HEK293 (cell line): ENCODE measurements around the gene H2AZ2.

Experiments used
- CTCF ChIA-PET: fragments of 350-600 bp; formaldehyde crosslinking; extraction: SDS; loops from one replicate; lab custom pipeline; 2021; ENCODE audit warnings: antibody characterized with exemption; lab: Yijun Ruan, JAX
- POLR2A ChIA-PET: fragments of 300-600 bp; formaldehyde crosslinking; extraction: SDS; loops from one replicate; lab custom pipeline; 2020; ENCODE audit warnings: antibody characterized with exemption, inconsistent platforms; lab: Yijun Ruan, JAX
- H3K27ac ChIP-seq: fragments of 200-500 bp; sonication (Bioruptor generic); 2 replicates; pipeline ENCODE4 v1.5.1; 2014; ENCODE audit warnings: low read depth, low read length, control low read depth, inconsistent platforms; ENCODE audit errors: extremely low read depth
- H3K36me3 ChIP-seq, 2 experiments: fragments of 200-500 bp in 1 of 2; sonication (Bioruptor generic) in 1 of 2; 1 replicate in 1 of 2; 2 replicates in 1 of 2; pipeline ENCODE4 v1.5.1; 2014 to 2017; ENCODE audit warnings: inconsistent platforms in 2 of 2, low read length in 2 of 2; ENCODE audit not compliant: control insufficient read depth in 2 of 2, insufficient read depth in 1 of 2
- H3K4me1 ChIP-seq: fragments of 200-500 bp; sonication (Bioruptor generic); 2 replicates; pipeline ENCODE4 v1.5.1; 2014; ENCODE audit warnings: mild to moderate bottlenecking, low read length, inconsistent platforms; ENCODE audit not compliant: control insufficient read depth, insufficient read depth
- H3K4me3 ChIP-seq: 2 replicates; pipeline ENCODE4 v1.5.1; 2011; ENCODE audit warnings: low read depth, mild to moderate bottlenecking, control low read depth, low read length, moderate library complexity
- H3K9me3 ChIP-seq: fragments of 200-500 bp; sonication (Bioruptor generic); 2 replicates; pipeline ENCODE4 v1.5.1; 2014; ENCODE audit warnings: low read depth, low read length, inconsistent platforms; ENCODE audit not compliant: control insufficient read depth, insufficient read depth
- BCL11A ChIP-seq: fragments of 450-650 bp; formaldehyde crosslinking; IDR thresholded peaks from 2 replicates; pipeline ENCODE4 v1.5.1; 2016; ENCODE audit warnings: low read depth, missing biosample characterization, missing genetic modification characterization
- GLI4 ChIP-seq: fragments of 450-650 bp; formaldehyde crosslinking; IDR thresholded peaks from 2 replicates; pipeline ENCODE4 v1.5.1; 2016; ENCODE audit warnings: missing biosample characterization, missing genetic modification characterization
- PRDM1 ChIP-seq: fragments of 450-650 bp; formaldehyde crosslinking; IDR thresholded peaks from 2 replicates; pipeline ENCODE4; 2016; ENCODE audit warnings: missing biosample characterization, missing genetic modification characterization
- PRDM4 ChIP-seq: fragments of 450-650 bp; formaldehyde crosslinking; IDR thresholded peaks from 2 replicates; pipeline ENCODE4 v1.5.1; 2017; ENCODE audit warnings: missing biosample characterization, missing genetic modification characterization
- SETDB1 ChIP-seq: IDR thresholded peaks from one replicate; pipeline ENCODE4 v1.6.1; 2017; ENCODE audit warnings: mild to moderate bottlenecking, low read length, moderate library complexity, mixed read lengths; ENCODE audit not compliant: insufficient read length
- SP3 ChIP-seq: fragments of 450-650 bp; formaldehyde crosslinking; IDR thresholded peaks from 2 replicates; pipeline ENCODE4 v1.5.1; 2016; ENCODE audit warnings: missing biosample characterization, missing genetic modification characterization
- WT1 ChIP-seq: fragments of 450-650 bp; formaldehyde crosslinking; IDR thresholded peaks from 2 replicates; pipeline ENCODE4 v1.5.1; 2016; ENCODE audit warnings: missing biosample characterization, missing genetic modification characterization
- ZBTB44 ChIP-seq: fragments of 450-650 bp; IDR thresholded peaks from 2 replicates; pipeline ENCODE4 v1.5.1; 2018; ENCODE audit warnings: missing biosample characterization, mild to moderate bottlenecking, missing genetic modification characterization
- ZFHX2 ChIP-seq: fragments of 450-650 bp; formaldehyde crosslinking; conservative IDR thresholded peaks from 2 replicates; pipeline ENCODE4 v1.5.1; 2016; ENCODE audit warnings: missing biosample characterization, missing genetic modification characterization
- ZNF140 ChIP-seq: fragments of 450-650 bp; formaldehyde crosslinking; IDR thresholded peaks from 2 replicates; pipeline ENCODE4 v1.5.1; 2016; ENCODE audit warnings: missing biosample characterization, missing genetic modification characterization
- ZNF16 ChIP-seq: fragments of 450-650 bp; formaldehyde crosslinking; IDR thresholded peaks from 2 replicates; pipeline ENCODE4 v1.5.1; 2016; ENCODE audit warnings: low read depth, missing biosample characterization, missing genetic modification characterization
- ZNF292 ChIP-seq: fragments of 450-650 bp; formaldehyde crosslinking; IDR thresholded peaks from 2 replicates; pipeline ENCODE4 v1.5.1; 2016; ENCODE audit warnings: low read depth, missing biosample characterization, missing genetic modification characterization, borderline replicate concordance
- ZNF324 ChIP-seq: fragments of 450-650 bp; formaldehyde crosslinking; IDR thresholded peaks from 2 replicates; pipeline ENCODE4 v1.5.1; 2016; ENCODE audit warnings: missing biosample characterization, missing genetic modification characterization
- ZNF335 ChIP-seq: fragments of 450-650 bp; formaldehyde crosslinking; conservative IDR thresholded peaks from 2 replicates; pipeline ENCODE4 v1.5.1; 2016; ENCODE audit warnings: missing biosample characterization, missing genetic modification characterization
- ZNF366 ChIP-seq: fragments of 450-650 bp; formaldehyde crosslinking; conservative IDR thresholded peaks from 2 replicates; pipeline ENCODE4 v1.5.1; 2016; ENCODE audit warnings: missing biosample characterization, missing genetic modification characterization
- ZNF398 ChIP-seq: fragments of 450-650 bp; formaldehyde crosslinking; IDR thresholded peaks from 2 replicates; pipeline ENCODE4 v1.5.1; 2017; ENCODE audit warnings: missing biosample characterization, missing genetic modification characterization
- ZNF426 ChIP-seq: fragments of 450-650 bp; formaldehyde crosslinking; IDR thresholded peaks from 2 replicates; pipeline ENCODE4 v1.5.1; 2017; ENCODE audit warnings: missing biosample characterization, missing genetic modification characterization, mild to moderate bottlenecking, inconsistent platforms, moderate library complexity
- ZNF473 ChIP-seq: fragments of 450-650 bp; formaldehyde crosslinking; IDR thresholded peaks from 2 replicates; pipeline ENCODE4 v1.5.1; 2017; ENCODE audit warnings: missing biosample characterization, missing genetic modification characterization
- ZNF513 ChIP-seq: fragments of 450-650 bp; IDR thresholded peaks from 2 replicates; pipeline ENCODE4 v1.5.1; 2018; ENCODE audit warnings: missing biosample characterization, missing genetic modification characterization
- ZNF571 ChIP-seq: fragments of 450-650 bp; formaldehyde crosslinking; IDR thresholded peaks from 2 replicates; pipeline ENCODE4 v1.5.0; 2017; ENCODE audit warnings: missing biosample characterization, missing genetic modification characterization
- ZNF629 ChIP-seq: fragments of 450-650 bp; formaldehyde crosslinking; IDR thresholded peaks from 2 replicates; pipeline ENCODE4 v1.5.1; 2017; ENCODE audit warnings: missing biosample characterization, missing genetic modification characterization
- ZNF837 ChIP-seq: fragments of 450-650 bp; formaldehyde crosslinking; IDR thresholded peaks from 2 replicates; pipeline ENCODE4 v1.5.1; 2016; ENCODE audit warnings: missing biosample characterization, missing genetic modification characterization
- TF ChIP-seq, protein P1 (sequence below): fragments of 450-650 bp; formaldehyde crosslinking; IDR thresholded peaks from 2 replicates; pipeline ENCODE4 v1.5.1; 2016; ENCODE audit warnings: missing biosample characterization, missing genetic modification characterization
- TF ChIP-seq, protein P2 (sequence below): fragments of 450-650 bp; formaldehyde crosslinking; IDR thresholded peaks from 2 replicates; pipeline ENCODE4 v1.5.1; 2016; ENCODE audit warnings: missing biosample characterization, missing genetic modification characterization

Gene H2AZ2

DNA sequence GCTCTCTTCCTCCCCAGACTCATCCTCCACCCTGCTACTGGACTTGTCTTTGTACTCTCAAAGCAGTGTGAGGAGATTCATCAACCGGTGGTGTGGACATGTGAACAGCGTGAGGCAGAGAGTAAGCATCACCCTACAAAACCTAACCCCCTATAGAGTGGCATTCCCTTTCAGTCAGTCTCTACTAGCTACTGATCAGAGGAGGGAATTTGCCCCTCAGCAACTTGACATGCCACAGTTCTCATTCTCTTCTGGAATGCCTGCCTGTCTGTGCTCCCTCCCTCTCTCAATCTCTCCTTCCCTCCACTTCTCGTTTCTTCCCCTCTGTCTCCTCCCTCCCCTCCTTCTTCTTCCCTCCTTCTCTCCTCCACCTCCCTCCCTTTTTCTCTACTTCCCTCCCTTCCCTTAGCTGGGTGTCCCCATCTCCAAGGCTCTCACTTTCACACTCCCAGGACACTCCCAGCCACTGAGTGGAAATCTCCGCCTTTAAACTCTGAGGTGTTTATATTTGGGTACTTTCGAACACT lies 24.6 kb downstream of the H2AZ2 start:
- ChIA-PET CTCF (no interaction called here), POLR2A (interaction anchor here (0.7 to 1.1 kb wide), 2 partner anchors 26 to 28 kb away, joined by 3 to 4 read pairs; no protein-coding TSS in a partner anchor)
- H3K4me3 ChIP-seq, result no peak overlapping the region
- no peak for TF ChIP-seq ZNF629 (tag by site-specific recombination)
- 0 out of 2 replicates have a peak, but pooled peaks have one; percentile 19 for TF ChIP-seq WT1 (tag by site-specific recombination)
- TF ChIP-seq GLI4 (tag by site-specific recombination), result no peak
- TF ChIP-seq, protein P1, sequence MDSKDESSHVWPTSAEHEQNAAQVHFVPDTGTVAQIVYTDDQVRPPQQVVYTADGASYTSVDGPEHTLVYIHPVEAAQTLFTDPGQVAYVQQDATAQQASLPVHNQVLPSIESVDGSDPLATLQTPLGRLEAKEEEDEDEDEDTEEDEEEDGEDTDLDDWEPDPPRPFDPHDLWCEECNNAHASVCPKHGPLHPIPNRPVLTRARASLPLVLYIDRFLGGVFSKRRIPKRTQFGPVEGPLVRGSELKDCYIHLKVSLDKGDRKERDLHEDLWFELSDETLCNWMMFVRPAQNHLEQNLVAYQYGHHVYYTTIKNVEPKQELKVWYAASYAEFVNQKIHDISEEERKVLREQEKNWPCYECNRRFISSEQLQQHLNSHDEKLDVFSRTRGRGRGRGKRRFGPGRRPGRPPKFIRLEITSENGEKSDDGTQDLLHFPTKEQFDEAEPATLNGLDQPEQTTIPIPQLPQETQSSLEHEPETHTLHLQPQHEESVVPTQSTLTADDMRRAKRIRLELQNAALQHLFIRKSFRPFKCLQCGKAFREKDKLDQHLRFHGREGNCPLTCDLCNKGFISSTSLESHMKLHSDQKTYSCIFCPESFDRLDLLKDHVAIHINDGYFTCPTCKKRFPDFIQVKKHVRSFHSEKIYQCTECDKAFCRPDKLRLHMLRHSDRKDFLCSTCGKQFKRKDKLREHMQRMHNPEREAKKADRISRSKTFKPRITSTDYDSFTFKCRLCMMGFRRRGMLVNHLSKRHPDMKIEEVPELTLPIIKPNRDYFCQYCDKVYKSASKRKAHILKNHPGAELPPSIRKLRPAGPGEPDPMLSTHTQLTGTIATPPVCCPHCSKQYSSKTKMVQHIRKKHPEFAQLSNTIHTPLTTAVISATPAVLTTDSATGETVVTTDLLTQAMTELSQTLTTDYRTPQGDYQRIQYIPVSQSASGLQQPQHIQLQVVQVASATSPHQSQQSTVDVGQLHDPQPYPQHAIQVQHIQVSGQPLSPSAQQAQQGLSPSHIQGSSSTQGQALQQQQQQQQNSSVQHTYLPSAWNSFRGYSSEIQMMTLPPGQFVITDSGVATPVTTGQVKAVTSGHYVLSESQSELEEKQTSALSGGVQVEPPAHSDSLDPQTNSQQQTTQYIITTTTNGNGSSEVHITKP (tag by site-specific recombination), result no peak
- TF ChIP-seq ZNF366, result peak; percentile 85
- TF ChIP-seq BCL11A (tag by site-specific recombination), result no peak
- no peak for TF ChIP-seq ZFHX2 (tag by site-specific recombination)
- no peak for TF ChIP-seq ZNF292 (tag by site-specific recombination)
- TF ChIP-seq ZNF837, result no peak
- TF ChIP-seq ZNF324 (tag by site-specific recombination), result no peak
- peak; percentile 67 for TF ChIP-seq ZNF398
- no peak for TF ChIP-seq ZBTB44
- no peak for TF ChIP-seq ZNF571 (tag by site-specific recombination)
- TF ChIP-seq SP3 (tag by site-specific recombination), result 0 out of 2 replicates have a peak, but pooled peaks have one; percentile 12
- TF ChIP-seq PRDM4 (tag by site-specific recombination), result no peak
- TF ChIP-seq, protein P2, sequence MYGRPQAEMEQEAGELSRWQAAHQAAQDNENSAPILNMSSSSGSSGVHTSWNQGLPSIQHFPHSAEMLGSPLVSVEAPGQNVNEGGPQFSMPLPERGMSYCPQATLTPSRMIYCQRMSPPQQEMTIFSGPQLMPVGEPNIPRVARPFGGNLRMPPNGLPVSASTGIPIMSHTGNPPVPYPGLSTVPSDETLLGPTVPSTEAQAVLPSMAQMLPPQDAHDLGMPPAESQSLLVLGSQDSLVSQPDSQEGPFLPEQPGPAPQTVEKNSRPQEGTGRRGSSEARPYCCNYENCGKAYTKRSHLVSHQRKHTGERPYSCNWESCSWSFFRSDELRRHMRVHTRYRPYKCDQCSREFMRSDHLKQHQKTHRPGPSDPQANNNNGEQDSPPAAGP (tag by site-specific recombination), result peak; percentile 47; the same call in 1 of the 2 replicates
- no peak for TF ChIP-seq ZNF140 (tag by site-specific recombination)
- no peak for TF ChIP-seq ZNF335 (tag by site-specific recombination)
- TF ChIP-seq SETDB1, result no peak
- TF ChIP-seq ZNF513 (tag by site-specific recombination), result no peak
- TF ChIP-seq ZNF16 (tag by site-specific recombination), result no peak
- peak; percentile 30; the same call in 1 of the 2 replicates for TF ChIP-seq PRDM1 (tag by site-specific recombination)
- no peak for TF ChIP-seq ZNF473 (tag by site-specific recombination)
- TF ChIP-seq ZNF426 (tag by site-specific recombination), result no peak
- H3K9me3 ChIP-seq, result no peaks in the 10 kb centered on the region
- H3K27ac ChIP-seq, result no peak overlapping the region
- peaks cover 6% of the 10 kb centered on the region; the same call in 1 of the 2 replicates for H3K4me1 ChIP-seq
- peaks cover 8 to 21% of the 10 kb centered on the region in 2 experiments; a peak in 2 of 3 replicates for H3K36me3 ChIP-seq
